GM15510 (cell line): ENCODE measurements around the gene TMEM229B.

Source experiments
- POLR2A ChIP-seq: IDR thresholded peaks from 3 replicates; pipeline ENCODE4 v1.6.1; 2011; ENCODE audit warnings: borderline replicate concordance; ENCODE audit not compliant: insufficient read length; ENCODE audit errors: extremely low read depth

Gene TMEM229B

GRCh38 chr14:67483579-67484285 is 4.8 kb downstream of the TMEM229B start:
- no peak for TF ChIP-seq POLR2A

- TF ChIP-seq POLR2A = no peak
Observed at GRCh38 chr14:67482231-67483164, 6.0 kb downstream of the TMEM229B start.

- no peak for TF ChIP-seq POLR2A
Observed at GRCh38 chr14:67480011-67480410, 8.5 kb downstream of the TMEM229B start.

GRCh38 chr14:67478800-67479084 is 9.8 kb downstream of the TMEM229B start:
- TF ChIP-seq POLR2A = no peak

GRCh38 chr14:67477926-67478799 is 10.4 kb downstream of the TMEM229B start:
- TF ChIP-seq POLR2A = no peak

- no peak for TF ChIP-seq POLR2A
Observed at GRCh38 chr14:67474366-67474765, 14.2 kb downstream of the TMEM229B start.

- no peak for TF ChIP-seq POLR2A
Observed at GRCh38 chr14:67473290-67474082, 15.0 kb downstream of the TMEM229B start.

- TF ChIP-seq POLR2A = no peak
Observed at GRCh38 chr14:67472726-67473125, 15.8 kb downstream of the TMEM229B start.

- TF ChIP-seq POLR2A = no peak
Observed at GRCh38 chr14:67469954-67470353, 18.6 kb downstream of the TMEM229B start.

GRCh38 chr14:67468378-67468730 is 20.2 kb downstream of the TMEM229B start:
- TF ChIP-seq POLR2A = no peak

- TF ChIP-seq POLR2A = no peak
Observed at GRCh38 chr14:67467134-67467533, 21.4 kb downstream of the TMEM229B start.

GRCh38 chr14:67464879-67465278 is 23.6 kb downstream of the TMEM229B start:
- no peak for TF ChIP-seq POLR2A

GRCh38 chr14:67464377-67464776 is 24.1 kb downstream of the TMEM229B start:
- TF ChIP-seq POLR2A = no peak

GRCh38 chr14:67463900-67464299 is 24.6 kb downstream of the TMEM229B start:
- TF ChIP-seq POLR2A = no peak
